K562 (cell line): Measurements from ENCODE around the gene ADGRA3. TPM values are rescaled to one million over a fixed set of nuclear protein-coding genes. Genes with fewer than 3 reads are reported as not detected.

Experiments used
- ATAC-seq: fragments of 200-7000 bp; cut with Tn5 transposase; 3 replicates; pipeline ENCODE4 v1.9.1; 2020; ENCODE audit warnings: moderate library complexity
- BruUV-seq: library from RNA; stranded (reverse); fragments of 400-500 nt; replicated peaks from 2 replicates; lab custom pipeline; 2021; lab: Mats Ljungman, UMichigan
- CTCF ChIA-PET: fragments of 300-600 bp; formaldehyde crosslinking; extraction: SDS; loops from one replicate; lab custom pipeline; 2021; ENCODE audit warnings: low intra/inter-chr PET ratio; lab: Yijun Ruan, JAX
- POLR2A ChIA-PET: fragments of 300-600, 350-650 bp; sonication (Branson Sonifier 250); formaldehyde crosslinking; extraction: SDS; loops from one replicate; lab custom pipeline; 2021; ENCODE audit warnings: antibody characterized with exemption, inconsistent platforms; lab: Yijun Ruan, JAX
- DNase-seq, 4 experiments: peaks; one replicate each; pipeline versions ENCODE4 v3.0.0 to v3.0.0-alpha.2; 2011 to 2018; ENCODE audit warnings: low spot score in 3 of 4, mixed read lengths in 3 of 4; ENCODE audit errors: extremely low read depth in 1 of 4
- FAIRE-seq: peaks from 2 replicates; lab custom pipeline; 2011; peaks lifted over from hg19 to GRCh38; lab: Jason Lieb, UNC
- H2AFZ ChIP-seq: 2 replicates; pipeline ENCODE4 v1.6.0; 2011; ENCODE audit warnings: low read depth, low read length, control low read depth, inconsistent platforms
- H3K27ac ChIP-seq: fragments of 200-600 bp; 3 replicates; pipeline ENCODE4 v1.8.0; 2011; ENCODE audit warnings: low read depth, mild to moderate bottlenecking, control low read depth, inconsistent platforms, low read length, moderate library complexity, mixed read lengths; ENCODE audit errors: extremely low read depth
- H3K27me3 ChIP-seq, 2 experiments: fragments of 300-600 bp in 1 of 2; 2 replicates in 1 of 2; 3 replicates in 1 of 2; pipeline versions ENCODE4 v1.6.0 to v1.8.0; 2011; ENCODE audit warnings: inconsistent platforms in 2 of 2, low read length in 2 of 2, mild to moderate bottlenecking in 1 of 2, mixed read lengths in 1 of 2, moderate library complexity in 1 of 2; ENCODE audit not compliant: control insufficient read depth in 2 of 2, insufficient read depth in 2 of 2
- H3K36me3 ChIP-seq: fragments of 300-600 bp; 3 replicates; pipeline ENCODE4 v1.8.0; 2011; ENCODE audit warnings: mild to moderate bottlenecking, low read length, inconsistent platforms; ENCODE audit not compliant: control insufficient read depth, insufficient read depth
- H3K4me1 ChIP-seq, 2 experiments: fragments of 200-600 bp in 1 of 2; replicated peaks in 1 of 2; 2 replicates in 1 of 2; 3 replicates in 1 of 2; pipeline versions ENCODE4 v1.5.1 to v1.8.0; 2011; ENCODE audit warnings: inconsistent platforms in 2 of 2, low read length in 2 of 2, mild to moderate bottlenecking in 1 of 2, mixed read lengths in 1 of 2, moderate library complexity in 1 of 2; ENCODE audit not compliant: control insufficient read depth in 2 of 2, insufficient read depth in 2 of 2
- H3K4me2 ChIP-seq: 2 replicates; pipeline ENCODE4 v1.6.1; 2011; ENCODE audit warnings: low read length, control low read depth, inconsistent platforms, mixed read lengths; ENCODE audit not compliant: insufficient read depth
- H3K4me3 ChIP-seq: fragments of 200-600 bp; sonication (generic), shearing (Covaris generic); 2 replicates; pipeline ENCODE4 v1.5.1; 2016; ENCODE audit warnings: control low read depth, inconsistent platforms
- H3K79me2 ChIP-seq: fragments of 200-600 bp; 3 replicates; pipeline ENCODE4 v1.8.0; 2011; ENCODE audit warnings: low read length, inconsistent platforms; ENCODE audit not compliant: control insufficient read depth, insufficient read depth
- H3K9ac ChIP-seq, 2 experiments: 2 replicates each; pipeline versions ENCODE4 v1.6.0 to v1.6.1; 2011; ENCODE audit warnings: low read depth in 2 of 2, low read length in 2 of 2, control low read depth in 1 of 2, inconsistent platforms in 1 of 2, mild to moderate bottlenecking in 1 of 2, mixed read lengths in 1 of 2; ENCODE audit not compliant: insufficient read depth in 1 of 2
- H3K9me1 ChIP-seq: one replicate; pipeline ENCODE4 v1.6.0; 2011; ENCODE audit warnings: inconsistent platforms, mild to moderate bottlenecking, low read length, moderate library complexity; ENCODE audit not compliant: control insufficient read depth, insufficient read depth
- H3K9me3 ChIP-seq: replicated peaks from 2 replicates; pipeline ENCODE4 v1.5.1; 2011; ENCODE audit warnings: low read depth, low read length, inconsistent platforms; ENCODE audit not compliant: control insufficient read depth, insufficient read depth
- H4K20me1 ChIP-seq: replicated peaks from 2 replicates; pipeline ENCODE4 v1.6.1; 2011; ENCODE audit warnings: low read length, inconsistent platforms, mixed read lengths; ENCODE audit not compliant: control insufficient read depth, insufficient read depth
- C11orf30 ChIP-seq: fragments of 450-650 bp; IDR thresholded peaks from 2 replicates; pipeline ENCODE4 v1.6.1; 2016; ENCODE audit warnings: low read depth, mild to moderate bottlenecking
- CHD4 ChIP-seq: fragments of 200-600 bp; sonication (generic); IDR thresholded peaks from 3 replicates; pipeline ENCODE4 v1.6.1; 2012; ENCODE audit warnings: low read depth, mild to moderate bottlenecking, mixed read lengths, low read length, inconsistent platforms; ENCODE audit not compliant: insufficient read depth, insufficient replicate concordance, poor library complexity, severe bottlenecking
- DACH1 ChIP-seq: fragments of 450-650 bp; IDR thresholded peaks from 2 replicates; pipeline ENCODE4 v1.6.1; 2018; ENCODE audit not compliant: partially characterized antibody
- ESRRA ChIP-seq: fragments of 450-650 bp; IDR thresholded peaks from 2 replicates; pipeline ENCODE4 v1.6.1; 2014; ENCODE audit warnings: low read depth, mild to moderate bottlenecking, moderate library complexity, borderline replicate concordance
- FOXK2 ChIP-seq, 2 experiments: fragments of 450-650 bp; IDR thresholded peaks in 1 of 2; conservative IDR thresholded peaks in 1 of 2; 2 replicates each; pipeline ENCODE4 v1.6.1; 2016; ENCODE audit warnings: low read depth in 2 of 2, mild to moderate bottlenecking in 1 of 2
- HCFC1 ChIP-seq: IDR thresholded peaks from 2 replicates; pipeline ENCODE4 v1.6.1; 2012; ENCODE audit warnings: low read depth, low read length, improper control_type of control experiment
- HIVEP1 ChIP-seq: fragments of 250-450 bp; sonication (Bioruptor Pico); IDR thresholded peaks from 2 replicates; pipeline ENCODE4 v1.4.0; 2020; ENCODE audit warnings: mild to moderate bottlenecking
- KLF6 ChIP-seq: fragments of 250-450 bp; sonication (Bioruptor Pico); IDR thresholded peaks from 2 replicates; pipeline ENCODE4 v1.4.0; 2020; ENCODE audit warnings: mild to moderate bottlenecking, moderate library complexity, borderline replicate concordance
- PCBP2 ChIP-seq: fragments of 200-400 bp; formaldehyde crosslinking; IDR thresholded peaks from 2 replicates; pipeline ENCODE4 v1.6.1; 2018; ENCODE audit warnings: low read length, low read depth, mild to moderate bottlenecking, moderate library complexity; ENCODE audit not compliant: poor library complexity, severe bottlenecking
- TRIM28 ChIP-seq: fragments of 450-650 bp; IDR thresholded peaks from 2 replicates; pipeline ENCODE4 v1.6.1; 2017
- ZNF124 ChIP-seq: sonication (generic); formaldehyde crosslinking; IDR thresholded peaks from 2 replicates; pipeline ENCODE4 v1.8.1; 2022; ENCODE audit warnings: missing genetic modification reagents
- WGBS: fragments of 100-300 bp; shearing (Covaris generic); methylation state at CpG from one replicate; pipeline ENCODE4 v1.1.6; 2016; ENCODE audit warnings: low coverage, mixed read lengths; ENCODE audit not compliant: insufficient coverage; ENCODE audit errors: missing lambda C conversion rate; 5-methylcytosine and 5-hydroxymethylcytosine counted together
- in situ Hi-C: fragments of 300-500 bp; cut with MboI; formaldehyde crosslinking; loops from 4 replicates; pipeline ENCODE4 v1.15.0; 2018; ENCODE audit warnings: inconsistent platforms, mixed read lengths
- intact Hi-C: fragments of 100-400 bp; cut with micrococcal nuclease; formaldehyde crosslinking; loops from 2 replicates; pipeline ENCODE4 v1.14.2; 2022
- polyA plus RNA-seq, 8 experiments: library from polyadenylated mRNA; depleted of rRNA in 4 of 8; stranded (reverse) in 5 of 8; unstranded in 3 of 8; fragments of >200 nt; fragmentation: Nextera tagmentation in 2 of 8; fragmentation: Illumina TruSeq in 1 of 8; extraction: Ambion mirVana in 2 of 8; extraction: Trizol in 1 of 8; gene quantifications; 2 replicates each; pipeline versions ENCODE4 v1.2.1 to v1.2.3, GENCODE V29; 2011 to 2014; ENCODE audit warnings: inconsistent platforms in 1 of 8, missing spikeins in 1 of 8
- total RNA-seq, 7 experiments: library from RNA; depleted of rRNA in 6 of 7; stranded (reverse); fragments of >200 nt in 6 of 7; fragmentation: Illumina TruSeq in 2 of 7; extraction: Trizol in 2 of 7; gene quantifications; 2 replicates each; pipeline versions ENCODE4 v1.2.1 to v1.2.3, GENCODE V29; 2011 to 2021; ENCODE audit warnings: low replicate concordance in 1 of 7
- TF ChIP-seq, protein P1 (sequence below): fragments of 450-650 bp; IDR thresholded peaks from 2 replicates; pipeline ENCODE4 v1.6.1; 2016; ENCODE audit warnings: mild to moderate bottlenecking, moderate library complexity

ADGRA3 gene
- total and polyA plus RNA-seq, 9 of the 15 experiments (the other 6 are each of a cell fraction or from before 2014, with no cell fraction given): 0.06 to 2.3 (median 0.27) TPM; not detected in 3

DNA sequence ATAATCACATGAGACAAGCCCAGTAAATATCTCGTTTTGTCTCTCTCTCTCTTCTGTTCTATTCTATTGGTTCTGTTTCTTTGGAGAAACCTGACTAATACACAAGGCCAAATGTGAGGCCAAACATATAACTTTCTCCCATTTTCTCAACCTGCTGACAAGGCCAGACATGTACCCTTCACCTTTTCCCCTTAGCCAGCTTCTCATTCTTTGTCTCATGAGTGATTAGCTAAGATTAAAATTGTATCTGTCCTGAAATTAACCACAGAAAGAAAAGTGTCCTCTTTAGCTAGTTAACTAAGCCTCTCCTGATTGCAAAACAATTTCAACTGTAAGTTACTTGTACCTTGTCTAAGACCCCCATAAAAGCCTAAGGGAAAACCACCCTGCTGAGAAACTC, 18.5 kb upstream of the ADGRA3 start:
- H2AFZ ChIP-seq: no peak overlapping the region
- H3K36me3 ChIP-seq: no peaks in the 10 kb centered on the region
- no peaks in the 10 kb centered on the region for H3K9me1 ChIP-seq
- no peak for ATAC-seq
- no peak overlapping the region for H3K9ac ChIP-seq
- H3K4me2 ChIP-seq: no peak overlapping the region
- no peaks in the 10 kb centered on the region for H3K79me2 ChIP-seq
- TF ChIP-seq KLF6 (CRISPR knock-in tag): no peak
- no peak for TF ChIP-seq ZNF124 (CRISPR knock-in tag)
- no peak for TF ChIP-seq C11orf30
- TF ChIP-seq ESRRA: no peak
- TF ChIP-seq HIVEP1 (CRISPR knock-in tag): no peak
- no peak for TF ChIP-seq DACH1
- no peak for TF ChIP-seq HCFC1
- TF ChIP-seq PCBP2: no peak
- no peak for TF ChIP-seq FOXK2 (conservative IDR thresholded peaks at IDR 0.05 in 1 of 2, IDR thresholded peaks at IDR 0.05 in 1 of 2; ENCODE audit: low read depth in 2 of 2)
- no peak for TF ChIP-seq TRIM28
- TF ChIP-seq, protein P1, sequence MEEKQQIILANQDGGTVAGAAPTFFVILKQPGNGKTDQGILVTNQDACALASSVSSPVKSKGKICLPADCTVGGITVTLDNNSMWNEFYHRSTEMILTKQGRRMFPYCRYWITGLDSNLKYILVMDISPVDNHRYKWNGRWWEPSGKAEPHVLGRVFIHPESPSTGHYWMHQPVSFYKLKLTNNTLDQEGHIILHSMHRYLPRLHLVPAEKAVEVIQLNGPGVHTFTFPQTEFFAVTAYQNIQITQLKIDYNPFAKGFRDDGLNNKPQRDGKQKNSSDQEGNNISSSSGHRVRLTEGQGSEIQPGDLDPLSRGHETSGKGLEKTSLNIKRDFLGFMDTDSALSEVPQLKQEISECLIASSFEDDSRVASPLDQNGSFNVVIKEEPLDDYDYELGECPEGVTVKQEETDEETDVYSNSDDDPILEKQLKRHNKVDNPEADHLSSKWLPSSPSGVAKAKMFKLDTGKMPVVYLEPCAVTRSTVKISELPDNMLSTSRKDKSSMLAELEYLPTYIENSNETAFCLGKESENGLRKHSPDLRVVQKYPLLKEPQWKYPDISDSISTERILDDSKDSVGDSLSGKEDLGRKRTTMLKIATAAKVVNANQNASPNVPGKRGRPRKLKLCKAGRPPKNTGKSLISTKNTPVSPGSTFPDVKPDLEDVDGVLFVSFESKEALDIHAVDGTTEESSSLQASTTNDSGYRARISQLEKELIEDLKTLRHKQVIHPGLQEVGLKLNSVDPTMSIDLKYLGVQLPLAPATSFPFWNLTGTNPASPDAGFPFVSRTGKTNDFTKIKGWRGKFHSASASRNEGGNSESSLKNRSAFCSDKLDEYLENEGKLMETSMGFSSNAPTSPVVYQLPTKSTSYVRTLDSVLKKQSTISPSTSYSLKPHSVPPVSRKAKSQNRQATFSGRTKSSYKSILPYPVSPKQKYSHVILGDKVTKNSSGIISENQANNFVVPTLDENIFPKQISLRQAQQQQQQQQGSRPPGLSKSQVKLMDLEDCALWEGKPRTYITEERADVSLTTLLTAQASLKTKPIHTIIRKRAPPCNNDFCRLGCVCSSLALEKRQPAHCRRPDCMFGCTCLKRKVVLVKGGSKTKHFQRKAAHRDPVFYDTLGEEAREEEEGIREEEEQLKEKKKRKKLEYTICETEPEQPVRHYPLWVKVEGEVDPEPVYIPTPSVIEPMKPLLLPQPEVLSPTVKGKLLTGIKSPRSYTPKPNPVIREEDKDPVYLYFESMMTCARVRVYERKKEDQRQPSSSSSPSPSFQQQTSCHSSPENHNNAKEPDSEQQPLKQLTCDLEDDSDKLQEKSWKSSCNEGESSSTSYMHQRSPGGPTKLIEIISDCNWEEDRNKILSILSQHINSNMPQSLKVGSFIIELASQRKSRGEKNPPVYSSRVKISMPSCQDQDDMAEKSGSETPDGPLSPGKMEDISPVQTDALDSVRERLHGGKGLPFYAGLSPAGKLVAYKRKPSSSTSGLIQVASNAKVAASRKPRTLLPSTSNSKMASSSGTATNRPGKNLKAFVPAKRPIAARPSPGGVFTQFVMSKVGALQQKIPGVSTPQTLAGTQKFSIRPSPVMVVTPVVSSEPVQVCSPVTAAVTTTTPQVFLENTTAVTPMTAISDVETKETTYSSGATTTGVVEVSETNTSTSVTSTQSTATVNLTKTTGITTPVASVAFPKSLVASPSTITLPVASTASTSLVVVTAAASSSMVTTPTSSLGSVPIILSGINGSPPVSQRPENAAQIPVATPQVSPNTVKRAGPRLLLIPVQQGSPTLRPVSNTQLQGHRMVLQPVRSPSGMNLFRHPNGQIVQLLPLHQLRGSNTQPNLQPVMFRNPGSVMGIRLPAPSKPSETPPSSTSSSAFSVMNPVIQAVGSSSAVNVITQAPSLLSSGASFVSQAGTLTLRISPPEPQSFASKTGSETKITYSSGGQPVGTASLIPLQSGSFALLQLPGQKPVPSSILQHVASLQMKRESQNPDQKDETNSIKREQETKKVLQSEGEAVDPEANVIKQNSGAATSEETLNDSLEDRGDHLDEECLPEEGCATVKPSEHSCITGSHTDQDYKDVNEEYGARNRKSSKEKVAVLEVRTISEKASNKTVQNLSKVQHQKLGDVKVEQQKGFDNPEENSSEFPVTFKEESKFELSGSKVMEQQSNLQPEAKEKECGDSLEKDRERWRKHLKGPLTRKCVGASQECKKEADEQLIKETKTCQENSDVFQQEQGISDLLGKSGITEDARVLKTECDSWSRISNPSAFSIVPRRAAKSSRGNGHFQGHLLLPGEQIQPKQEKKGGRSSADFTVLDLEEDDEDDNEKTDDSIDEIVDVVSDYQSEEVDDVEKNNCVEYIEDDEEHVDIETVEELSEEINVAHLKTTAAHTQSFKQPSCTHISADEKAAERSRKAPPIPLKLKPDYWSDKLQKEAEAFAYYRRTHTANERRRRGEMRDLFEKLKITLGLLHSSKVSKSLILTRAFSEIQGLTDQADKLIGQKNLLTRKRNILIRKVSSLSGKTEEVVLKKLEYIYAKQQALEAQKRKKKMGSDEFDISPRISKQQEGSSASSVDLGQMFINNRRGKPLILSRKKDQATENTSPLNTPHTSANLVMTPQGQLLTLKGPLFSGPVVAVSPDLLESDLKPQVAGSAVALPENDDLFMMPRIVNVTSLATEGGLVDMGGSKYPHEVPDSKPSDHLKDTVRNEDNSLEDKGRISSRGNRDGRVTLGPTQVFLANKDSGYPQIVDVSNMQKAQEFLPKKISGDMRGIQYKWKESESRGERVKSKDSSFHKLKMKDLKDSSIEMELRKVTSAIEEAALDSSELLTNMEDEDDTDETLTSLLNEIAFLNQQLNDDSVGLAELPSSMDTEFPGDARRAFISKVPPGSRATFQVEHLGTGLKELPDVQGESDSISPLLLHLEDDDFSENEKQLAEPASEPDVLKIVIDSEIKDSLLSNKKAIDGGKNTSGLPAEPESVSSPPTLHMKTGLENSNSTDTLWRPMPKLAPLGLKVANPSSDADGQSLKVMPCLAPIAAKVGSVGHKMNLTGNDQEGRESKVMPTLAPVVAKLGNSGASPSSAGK: no peak
- no peak for TF ChIP-seq CHD4
- no peaks in the 10 kb centered on the region for H3K9me3 ChIP-seq
- intact Hi-C loops: no loop called here
- in situ Hi-C loops: no loop called here
- no TSS peak for BruUV-seq
- H4K20me1 ChIP-seq: no peaks in the 10 kb centered on the region
- ChIA-PET POLR2A (no interaction called here), CTCF (no interaction called here)
- no peak overlapping the region for H3K4me3 ChIP-seq
- H3K27ac ChIP-seq: no peak overlapping the region
- WGBS: 0% methylated on average over 1 of the region's 1 CpG
- H3K27me3 ChIP-seq: no peaks in the 10 kb centered on the region
- no peak for DNase-seq
- FAIRE-seq: no peak
- no peaks in the 10 kb centered on the region for H3K4me1 ChIP-seq
